Measurements from ENCODE around the gene USP9X. TPM values are rescaled to one million over a fixed set of nuclear protein-coding genes. Genes with fewer than 3 reads are reported as not detected.

The USP9X gene
- polyA plus RNA-seq, 1 of the 3 experiments (the other 2 are of a cell fraction): 13.2 TPM

GRCh38 chrX:41133551-41133950 is 48.3 kb downstream of the USP9X start:
- DNase-seq: no peak
- H3K36me3 ChIP-seq (replicated peaks in 1 of 2; ENCODE audit: control insufficient read depth in 1 of 2, insufficient read depth in 2 of 2, low read length in 1 of 2): peaks cover 56 to 63% of the 10 kb centered on the region in 2 experiments
- no peaks in the 10 kb centered on the region for H3K4me1 ChIP-seq (ENCODE audit: control insufficient read depth in 1 of 2, insufficient read depth in 2 of 2, low read depth in 1 of 2, low read length in 1 of 2)
- no peaks in the 10 kb centered on the region for H3K27me3 ChIP-seq (ENCODE audit: insufficient read depth)
- H3K27ac ChIP-seq (ENCODE audit: low read depth in 2 of 2, low read length in 1 of 2): no peak overlapping the region
- WGBS (ENCODE audit: low lambda C conversion rate): 93% methylated on average over 6 of the region's 6 CpGs
- H3F3A ChIP-seq (replicated peaks; ENCODE audit: insufficient read depth): peaks cover 3% of the 10 kb centered on the region
- POLR2A ChIA-PET: no interaction called here
- no peak overlapping the region for H3K4me2 ChIP-seq
- H3K9ac ChIP-seq: no peak overlapping the region
- CTCF ChIA-PET: no interaction called here
- H3K9me2 ChIP-seq: no peaks in the 10 kb centered on the region
- H3K9me3 ChIP-seq: no peaks in the 10 kb centered on the region
- H3K79me2 ChIP-seq (ENCODE audit: insufficient read depth): peaks cover 63% of the 10 kb centered on the region
- no peak overlapping the region for H2AFZ ChIP-seq (ENCODE audit: low read depth)
- no peak overlapping the region for H3K4me3 ChIP-seq (ENCODE audit: low read depth in 2 of 2, low read length in 1 of 2)
- no peak for TF ChIP-seq POLR2AphosphoS5 (IDR thresholded peaks at IDR 0.05; ENCODE audit: low read depth, low read length)
- TF ChIP-seq JUND (IDR thresholded peaks at IDR 0.05): no peak
- TF ChIP-seq ELF1 (IDR thresholded peaks at IDR 0.05): no peak
- no peak for TF ChIP-seq CTCF (IDR thresholded peaks at IDR 0.05)
- no peak for TF ChIP-seq TCF12 (IDR thresholded peaks at IDR 0.05)
- TF ChIP-seq RCOR1 (IDR thresholded peaks at IDR 0.05; ENCODE audit: low read length): no peak
- TF ChIP-seq YY1 (IDR thresholded peaks at IDR 0.05; ENCODE audit: low read depth): no peak
- no peak for TF ChIP-seq REST (IDR thresholded peaks at IDR 0.05; ENCODE audit: low read depth, low read length)
- TF ChIP-seq TEAD4 (IDR thresholded peaks at IDR 0.05; ENCODE audit: borderline replicate concordance, insufficient read depth): no peak
- no peak for TF ChIP-seq MXI1 (IDR thresholded peaks at IDR 0.05; ENCODE audit: low read depth, low read length)
- no peak for TF ChIP-seq MEF2A (IDR thresholded peaks at IDR 0.05; ENCODE audit: borderline replicate concordance, low read depth)
- TF ChIP-seq, protein P1, sequence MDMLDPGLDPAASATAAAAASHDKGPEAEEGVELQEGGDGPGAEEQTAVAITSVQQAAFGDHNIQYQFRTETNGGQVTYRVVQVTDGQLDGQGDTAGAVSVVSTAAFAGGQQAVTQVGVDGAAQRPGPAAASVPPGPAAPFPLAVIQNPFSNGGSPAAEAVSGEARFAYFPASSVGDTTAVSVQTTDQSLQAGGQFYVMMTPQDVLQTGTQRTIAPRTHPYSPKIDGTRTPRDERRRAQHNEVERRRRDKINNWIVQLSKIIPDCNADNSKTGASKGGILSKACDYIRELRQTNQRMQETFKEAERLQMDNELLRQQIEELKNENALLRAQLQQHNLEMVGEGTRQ (IDR thresholded peaks at IDR 0.05; ENCODE audit: borderline replicate concordance, low read depth, low read length): no peak
- no peak for TF ChIP-seq SIN3A (IDR thresholded peaks at IDR 0.05; ENCODE audit: borderline replicate concordance, low read depth, low read length)
- TF ChIP-seq FOSL2 (IDR thresholded peaks at IDR 0.05; ENCODE audit: borderline replicate concordance, low read depth): no peak
- no peak for TF ChIP-seq NRF1 (IDR thresholded peaks at IDR 0.05; ENCODE audit: low read depth, low read length)
- TF ChIP-seq GATA2 (CRISPR knock-in tag; IDR thresholded peaks at IDR 0.05): no peak
- no peak for TF ChIP-seq GABPA (IDR thresholded peaks at IDR 0.05; ENCODE audit: low read depth)
- peaks cover 17% of the 10 kb centered on the region for H4K20me1 ChIP-seq (ENCODE audit: insufficient read depth)

Measured in SK-N-SH (cell line).